Gastrocnemius medialis (tissue), 4 donors: ENCODE data around the gene MEGF8.

Experiments used
- POLR2A ChIP-seq, 2 donors: fragments of 450-650 bp; IDR thresholded peaks; one replicate each; pipeline ENCODE4 v1.6.1; 2017; ENCODE audit warnings: antibody characterized with exemption in 2 of 2, mild to moderate bottlenecking in 2 of 2, moderate library complexity in 2 of 2
- TF ChIP-seq, protein P1 (sequence below), 5 experiments: fragments of 450-650 bp in 3 of 5; fragments of 200-600 bp in 2 of 5; sonication (generic) in 2 of 5; IDR thresholded peaks in 4 of 5; conservative IDR thresholded peaks in 1 of 5; 1 replicate in 4 of 5; 2 replicates in 1 of 5; pipeline ENCODE4 v1.5.1; 2016 to 2019; ENCODE audit warnings: antibody characterized with exemption in 5 of 5, mild to moderate bottlenecking in 3 of 5, moderate library complexity in 3 of 5

DNA sequence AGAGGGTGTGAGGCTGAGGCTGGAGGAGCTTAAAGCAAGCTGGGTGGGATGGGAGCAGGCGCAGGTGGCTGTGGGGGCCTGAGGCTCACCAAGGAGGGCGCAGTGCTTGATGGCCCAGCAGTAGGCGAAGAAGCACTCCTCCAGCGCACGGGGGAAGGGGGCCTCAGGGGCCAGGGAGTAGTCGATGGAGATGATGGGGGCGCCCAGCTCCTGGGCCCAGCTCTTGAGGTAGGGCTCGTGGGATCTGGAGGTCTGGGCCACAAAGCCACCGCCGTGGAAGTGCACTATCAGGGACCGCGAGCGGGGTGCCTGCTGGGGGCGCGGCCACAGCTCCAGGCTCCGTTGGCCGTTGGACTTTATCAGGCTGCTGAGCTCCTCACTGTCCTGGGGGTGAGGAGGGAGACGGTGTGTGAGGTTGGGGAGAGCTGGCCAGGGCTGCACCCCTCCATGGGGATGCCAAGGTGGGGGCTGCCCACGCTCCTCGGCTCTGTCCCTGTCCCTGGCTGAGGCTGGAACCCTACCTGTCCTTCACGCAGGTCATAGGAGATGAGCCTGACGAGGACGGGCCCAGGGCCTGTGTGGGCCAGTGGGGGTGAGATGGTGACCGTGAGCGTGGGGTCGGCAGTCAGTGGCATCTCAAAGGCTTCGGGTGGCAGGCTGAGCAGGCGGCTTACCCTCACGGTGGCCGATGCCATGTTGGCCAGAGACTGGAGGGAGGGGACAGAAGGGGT, 81.8 kb downstream of the MEGF8 start:
- TF ChIP-seq, protein P1, sequence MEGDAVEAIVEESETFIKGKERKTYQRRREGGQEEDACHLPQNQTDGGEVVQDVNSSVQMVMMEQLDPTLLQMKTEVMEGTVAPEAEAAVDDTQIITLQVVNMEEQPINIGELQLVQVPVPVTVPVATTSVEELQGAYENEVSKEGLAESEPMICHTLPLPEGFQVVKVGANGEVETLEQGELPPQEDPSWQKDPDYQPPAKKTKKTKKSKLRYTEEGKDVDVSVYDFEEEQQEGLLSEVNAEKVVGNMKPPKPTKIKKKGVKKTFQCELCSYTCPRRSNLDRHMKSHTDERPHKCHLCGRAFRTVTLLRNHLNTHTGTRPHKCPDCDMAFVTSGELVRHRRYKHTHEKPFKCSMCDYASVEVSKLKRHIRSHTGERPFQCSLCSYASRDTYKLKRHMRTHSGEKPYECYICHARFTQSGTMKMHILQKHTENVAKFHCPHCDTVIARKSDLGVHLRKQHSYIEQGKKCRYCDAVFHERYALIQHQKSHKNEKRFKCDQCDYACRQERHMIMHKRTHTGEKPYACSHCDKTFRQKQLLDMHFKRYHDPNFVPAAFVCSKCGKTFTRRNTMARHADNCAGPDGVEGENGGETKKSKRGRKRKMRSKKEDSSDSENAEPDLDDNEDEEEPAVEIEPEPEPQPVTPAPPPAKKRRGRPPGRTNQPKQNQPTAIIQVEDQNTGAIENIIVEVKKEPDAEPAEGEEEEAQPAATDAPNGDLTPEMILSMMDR (IDR thresholded peaks at IDR 0.05 in 4 of 5, conservative IDR thresholded peaks at IDR 0.05 in 1 of 5) = no peak
- TF ChIP-seq POLR2A (IDR thresholded peaks at IDR 0.05) = no peak
